Kidney (tissue), 14 donors: Measurements from ENCODE around the gene CCL28. TPM values are rescaled to one million over a fixed set of nuclear protein-coding genes. Genes with fewer than 3 reads are reported as not detected.
"Not testable (repeated sequence)": the region's sequence is repeated elsewhere in the genome, so short reads cannot be mapped to it uniquely, and the experiment has no call there.

ENCODE experiments used
- DNase-seq, 5 donors: peaks; one replicate each; pipeline ENCODE4 v3.0.0-alpha.2; 2013 to 2020
- FAIRE-seq: peaks from 2 replicates; lab custom pipeline; 2012; peaks lifted over from hg19 to GRCh38; lab: Jason Lieb, UNC
- H3K27ac ChIP-seq, 2 donors: one replicate each; pipeline ENCODE4 v1.7.0; 2013; ENCODE audit warnings: low read depth in 2 of 2, low read length in 2 of 2, inconsistent platforms in 1 of 2
- H3K27me3 ChIP-seq: one replicate; pipeline ENCODE4 v1.7.1; 2013; ENCODE audit warnings: low read length, inconsistent platforms; ENCODE audit not compliant: control insufficient read depth, insufficient read depth
- H3K36me3 ChIP-seq, 3 donors: one replicate each; pipeline versions ENCODE4 v1.7.0 to v1.7.1; 2013; ENCODE audit warnings: low read length in 3 of 3, control low read depth in 1 of 3, inconsistent platforms in 1 of 3; ENCODE audit not compliant: insufficient read depth in 3 of 3, control insufficient read depth in 2 of 3
- H3K4me1 ChIP-seq, 3 donors: one replicate each; pipeline versions ENCODE4 v1.7.0 to v1.7.1; 2013; ENCODE audit warnings: low read length in 3 of 3, inconsistent platforms in 1 of 3, low read depth in 1 of 3; ENCODE audit not compliant: control insufficient read depth in 2 of 3, insufficient read depth in 2 of 3
- H3K4me3 ChIP-seq, 3 donors: one replicate each; pipeline versions ENCODE4 v1.7.0 to v1.8.1; 2013; ENCODE audit warnings: low read length in 3 of 3, control low read depth in 1 of 3, inconsistent platforms in 1 of 3
- H3K9ac ChIP-seq, 3 donors: one replicate each; pipeline versions ENCODE4 v1.7.0 to v1.7.1; 2013; ENCODE audit warnings: low read length in 3 of 3, control low read depth in 1 of 3, inconsistent platforms in 1 of 3
- H3K9me3 ChIP-seq, 3 donors: one replicate each; pipeline versions ENCODE4 v1.7.0 to v1.7.1; 2013; ENCODE audit warnings: low read length in 3 of 3, control low read depth in 1 of 3, inconsistent platforms in 1 of 3; ENCODE audit not compliant: control insufficient read depth in 2 of 3, insufficient read depth in 1 of 3
- CTCF ChIP-seq: IDR thresholded peaks from 3 replicates; pipeline ENCODE4 v1.5.1; 2012; ENCODE audit warnings: mild to moderate bottlenecking, moderate library complexity, borderline replicate concordance; ENCODE audit not compliant: insufficient read depth; ENCODE audit errors: extremely low read depth
- intact Hi-C: fragments of 100-400 bp; cut with DNase I; formaldehyde crosslinking; loops from one replicate; pipeline ENCODE4 v1.11.1; 2022
- polyA plus RNA-seq: library from polyadenylated mRNA; stranded (reverse); fragments of 350-450 nt; fragmentation: Illumina TruSeq; extraction: RNeasy Lipid Tissue Mini Kit (QIAGEN cat#74804); gene quantifications from one replicate; pipeline ENCODE4 v1.2.3, GENCODE V29; 2014; ENCODE audit warnings: low read depth, low replicate concordance; ENCODE audit not compliant: insufficient read depth
- total RNA-seq: library from RNA; stranded (reverse); fragmentation: NEBNext Ultra II Directional; extraction: Animal tissue kit (Norgen Biotek cat#: 25700); gene quantifications from one replicate; pipeline ENCODE4 v1.2.1, GENCODE V29; 2021
- donor health status: control.
- donor health status: control.
- donor health status: control.
- donor health status: control.
- donor health status: control.
- donor health status: DM: yes; HTN: yes; CAD: no.
- donor health status: Normal renal cell carcinoma (clear cell type).

CCL28 gene
- total and polyA plus RNA-seq, 2 donors from 2014 or later: 2.3 to 22.8 TPM

GRCh38 chr5:43429706-43430105, 17.5 kb upstream of the CCL28 start:
- Histone ChIP-seq H3K36me3 (no peaks in the 10 kb centered on the region), H3K27me3 (no peaks in the 10 kb centered on the region), H3K4me3 (no peak overlapping the region), H3K4me1 (peaks cover 0 to 2% (median 0%) of the 10 kb centered on the region in 3 donors), H3K9me3 (no peaks in the 10 kb centered on the region), H3K27ac (no peak overlapping the region), H3K9ac (no peak overlapping the region)
- DNase-seq (no peak), FAIRE-seq (no peak)
- intact Hi-C loops: no loop called here
- no peak for TF ChIP-seq CTCF

GRCh38 chr5:43429016-43429415, 16.8 kb upstream of the CCL28 start:
- H3K9me3 ChIP-seq: no peaks in the 10 kb centered on the region
- no peak overlapping the region for H3K4me3 ChIP-seq
- H3K27me3 ChIP-seq: no peaks in the 10 kb centered on the region
- FAIRE-seq (no peak), DNase-seq (no peak)
- no peak for TF ChIP-seq CTCF
- H3K36me3 ChIP-seq: no peaks in the 10 kb centered on the region
- intact Hi-C loops: no loop called here
- H3K27ac ChIP-seq: no peak overlapping the region
- H3K4me1 ChIP-seq: peaks cover 0 to 2% (median 0%) of the 10 kb centered on the region in 3 donors
- no peak overlapping the region for H3K9ac ChIP-seq

GRCh38 chr5:43427306-43427705, 15.1 kb upstream of the CCL28 start:
- Histone ChIP-seq H3K9ac (no peak overlapping the region), H3K4me3 (no peak overlapping the region), H3K4me1 (peaks cover 0 to 2% (median 0%) of the 10 kb centered on the region in 3 donors), H3K27me3 (no peaks in the 10 kb centered on the region), H3K9me3 (no peaks in the 10 kb centered on the region), H3K36me3 (no peaks in the 10 kb centered on the region), H3K27ac (no peak overlapping the region)
- no peak for TF ChIP-seq CTCF
- DNase-seq (no peak), FAIRE-seq (no peak)
- intact Hi-C loops: no loop called here

- intact Hi-C loops: no loop called here
- no peak overlapping the region for H3K4me3 ChIP-seq
- DNase-seq: peak in 1 of 5 donors; percentile 73
- no peaks in the 10 kb centered on the region for H3K9me3 ChIP-seq
- FAIRE-seq: no peak
- H3K27ac ChIP-seq: no peak overlapping the region
- H3K36me3 ChIP-seq: no peaks in the 10 kb centered on the region
- TF ChIP-seq CTCF: no peak
- H3K9ac ChIP-seq: no peak overlapping the region
- H3K27me3 ChIP-seq: no peaks in the 10 kb centered on the region
- H3K4me1 ChIP-seq: peaks cover 0 to 4% (median 4%) of the 10 kb centered on the region in 3 donors
Measured at GRCh38 chr5:43425983-43426382, 13.8 kb upstream of the CCL28 start.

- DNase-seq, H3K4me1 ChIP-seq, FAIRE-seq, H3K27ac ChIP-seq, H3K9me3 ChIP-seq, H3K36me3 ChIP-seq, H3K27me3 ChIP-seq, H3K9ac ChIP-seq, intact Hi-C loops, H3K4me3 ChIP-seq: not testable (repeated sequence)
Measured at GRCh38 chr5:43423086-43423485, 10.9 kb upstream of the CCL28 start.
